C4-2B (cell line): ENCODE results near the gene AUTS2.

Experiments used
- ZFX ChIP-seq: fragments of 450-650 bp; IDR thresholded peaks from 2 replicates; pipeline ENCODE4 v1.6.1; 2017
- TF ChIP-seq, protein P1 (sequence below): fragments of 450-650 bp; conservative IDR thresholded peaks from 2 replicates; pipeline ENCODE4 v1.5.1; 2017; ENCODE audit warnings: mild to moderate bottlenecking

DNA sequence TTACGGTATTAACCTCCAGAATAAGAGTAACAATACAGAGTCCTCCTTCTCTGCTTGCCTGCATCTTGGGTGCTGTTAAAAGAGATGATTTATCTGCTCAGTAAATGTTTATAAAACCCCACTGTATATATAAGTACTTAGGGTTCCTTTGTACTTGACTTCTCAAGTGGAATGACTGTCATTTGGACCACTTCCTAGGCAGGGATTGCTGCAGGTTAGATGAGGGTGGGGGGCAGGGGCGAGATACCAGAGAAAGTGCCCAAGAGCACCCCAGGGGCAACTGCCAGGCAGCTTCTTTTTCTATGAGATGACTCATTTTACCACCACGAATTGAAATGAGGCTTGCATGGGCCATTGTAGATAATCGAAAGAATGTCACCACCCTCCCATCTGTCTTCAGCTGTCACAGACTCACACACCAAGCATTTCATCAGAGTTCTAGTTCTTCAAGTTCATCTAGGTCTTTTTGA lies 1111.8 kb downstream of the AUTS2 start:
- TF ChIP-seq, protein P1, sequence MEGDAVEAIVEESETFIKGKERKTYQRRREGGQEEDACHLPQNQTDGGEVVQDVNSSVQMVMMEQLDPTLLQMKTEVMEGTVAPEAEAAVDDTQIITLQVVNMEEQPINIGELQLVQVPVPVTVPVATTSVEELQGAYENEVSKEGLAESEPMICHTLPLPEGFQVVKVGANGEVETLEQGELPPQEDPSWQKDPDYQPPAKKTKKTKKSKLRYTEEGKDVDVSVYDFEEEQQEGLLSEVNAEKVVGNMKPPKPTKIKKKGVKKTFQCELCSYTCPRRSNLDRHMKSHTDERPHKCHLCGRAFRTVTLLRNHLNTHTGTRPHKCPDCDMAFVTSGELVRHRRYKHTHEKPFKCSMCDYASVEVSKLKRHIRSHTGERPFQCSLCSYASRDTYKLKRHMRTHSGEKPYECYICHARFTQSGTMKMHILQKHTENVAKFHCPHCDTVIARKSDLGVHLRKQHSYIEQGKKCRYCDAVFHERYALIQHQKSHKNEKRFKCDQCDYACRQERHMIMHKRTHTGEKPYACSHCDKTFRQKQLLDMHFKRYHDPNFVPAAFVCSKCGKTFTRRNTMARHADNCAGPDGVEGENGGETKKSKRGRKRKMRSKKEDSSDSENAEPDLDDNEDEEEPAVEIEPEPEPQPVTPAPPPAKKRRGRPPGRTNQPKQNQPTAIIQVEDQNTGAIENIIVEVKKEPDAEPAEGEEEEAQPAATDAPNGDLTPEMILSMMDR = no peak
- TF ChIP-seq ZFX = no peak
